ENCODE results near the gene SLC9A5.

DNA sequence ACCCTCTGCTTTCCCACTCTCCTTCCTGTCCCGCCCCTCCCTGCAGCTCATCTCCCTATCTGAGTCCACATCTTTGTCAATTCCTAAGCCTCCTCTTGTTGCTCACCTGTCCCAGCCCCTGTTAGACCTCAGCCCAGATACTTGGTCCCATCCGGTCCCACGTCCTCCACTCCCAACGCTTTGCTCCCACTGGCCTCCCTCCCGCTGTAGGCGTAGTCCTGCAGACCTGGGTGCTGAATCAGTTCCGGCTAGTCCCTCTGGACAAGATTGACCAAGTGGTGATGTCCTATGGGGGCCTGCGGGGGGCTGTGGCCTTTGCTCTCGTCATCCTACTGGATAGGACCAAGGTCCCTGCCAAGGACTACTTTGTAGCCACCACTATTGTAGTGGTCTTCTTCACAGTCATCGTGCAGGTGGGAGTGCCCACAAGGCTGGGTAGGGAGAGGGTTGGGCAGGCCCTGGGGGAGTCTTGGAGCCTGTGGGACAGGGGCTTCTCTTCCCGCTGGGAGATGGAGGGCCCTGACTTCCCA is 8.0 kb downstream of the SLC9A5 start:
- TF ChIP-seq EZH2phosphoT487 (IDR thresholded peaks at IDR 0.05; ENCODE audit: unreplicated experiment), result no peak
- TF ChIP-seq CTCF (conservative IDR thresholded peaks at IDR 0.05; ENCODE audit: low read depth in 2 of 2), result no peak
- TF ChIP-seq EZH2 (IDR thresholded peaks at IDR 0.05; ENCODE audit: low read depth, unreplicated experiment), result no peak
- TF ChIP-seq REST (IDR thresholded peaks at IDR 0.05; ENCODE audit: unreplicated experiment), result no peak
- TF ChIP-seq CREB1 (CRISPR knock-in tag; IDR thresholded peaks at IDR 0.05; ENCODE audit: low read depth), result no peak
- no peak for TF ChIP-seq JUNB (IDR thresholded peaks at IDR 0.05; ENCODE audit: unreplicated experiment)
- no peak for TF ChIP-seq POLR2AphosphoS5 (IDR thresholded peaks at IDR 0.05; ENCODE audit: low read depth)
- TF ChIP-seq ZNF114 (CRISPR knock-in tag; IDR thresholded peaks at IDR 0.05), result no peak
- TF ChIP-seq STAT1 (IDR thresholded peaks at IDR 0.05; ENCODE audit: unreplicated experiment), result no peak
